GM19463 (cell line): ENCODE results near the gene ZFYVE21.

Experiments
- ATAC-seq: cut with Tn5 transposase; IDR thresholded peaks from one replicate; pipeline ENCODE4 v1.9.1; 2021; ENCODE audit warnings: mild to moderate bottlenecking, moderate library complexity; ENCODE audit not compliant: unreplicated experiment

The ZFYVE21 gene

GRCh38 chr14:103691655-103692054 is 24.0 kb upstream of the ZFYVE21 start:
- peak; percentile 72 for ATAC-seq

GRCh38 chr14:103692159-103692558 is 23.5 kb upstream of the ZFYVE21 start:
- peak; percentile 13 for ATAC-seq

- no peak for ATAC-seq
Measured at GRCh38 chr14:103692871-103693270, 22.7 kb upstream of the ZFYVE21 start.

- ATAC-seq = no peak
Measured at GRCh38 chr14:103693515-103693914, 22.1 kb upstream of the ZFYVE21 start.

GRCh38 chr14:103694572-103695026 is 21.0 kb upstream of the ZFYVE21 start:
- no peak for ATAC-seq

GRCh38 chr14:103695296-103696069 is 20.1 kb upstream of the ZFYVE21 start:
- ATAC-seq = no peak

- ATAC-seq = no peak
Measured at GRCh38 chr14:103696070-103696402, 19.6 kb upstream of the ZFYVE21 start.

- no peak for ATAC-seq
Measured at GRCh38 chr14:103696466-103697071, 19.0 kb upstream of the ZFYVE21 start.

- ATAC-seq = no peak
Measured at GRCh38 chr14:103697206-103697602, 18.4 kb upstream of the ZFYVE21 start.

- no peak for ATAC-seq
Measured at GRCh38 chr14:103697603-103698379, 17.8 kb upstream of the ZFYVE21 start.

- no peak for ATAC-seq
Measured at GRCh38 chr14:103698380-103699260, 17.0 kb upstream of the ZFYVE21 start.

GRCh38 chr14:103699261-103699661 is 16.3 kb upstream of the ZFYVE21 start:
- no peak for ATAC-seq

GRCh38 chr14:103699901-103700752 is 15.5 kb upstream of the ZFYVE21 start:
- ATAC-seq = no peak

GRCh38 chr14:103700753-103701490 is 14.7 kb upstream of the ZFYVE21 start:
- ATAC-seq = no peak

GRCh38 chr14:103702095-103702494 is 13.5 kb upstream of the ZFYVE21 start:
- ATAC-seq = no peak

GRCh38 chr14:103702497-103703432 is 12.8 kb upstream of the ZFYVE21 start:
- no peak for ATAC-seq

GRCh38 chr14:103703433-103704385 is 11.9 kb upstream of the ZFYVE21 start:
- ATAC-seq = no peak
